SU-DHL-6 (cell line): ENCODE measurements around the gene RETN.

ENCODE experiments used
- CTCF ChIP-seq: fragments of 200-600 bp; sonication (generic); IDR thresholded peaks from one replicate; pipeline ENCODE4 v1.5.1; 2017; ENCODE audit warnings: antibody characterized with exemption, mild to moderate bottlenecking, low read length, moderate library complexity; ENCODE audit not compliant: insufficient read depth, poor library complexity, severe bottlenecking
- EZH2phosphoT487 ChIP-seq: fragments of 200-600 bp; sonication (generic), shearing (Covaris generic); conservative IDR thresholded peaks from 2 replicates; pipeline ENCODE4 v1.6.1; 2018; ENCODE audit warnings: mild to moderate bottlenecking, antibody characterized with exemption, low read length, moderate library complexity, mixed read lengths

- TF ChIP-seq CTCF (no peak), EZH2phosphoT487 (no peak)
Measured at GRCh38 chr19:7629347-7630054, 39.3 kb upstream of the RETN start, which contains the start of the genes PET100 and XAB2.
